NCI-H69 (cell line): ENCODE data around the gene GLIS1.

Source experiments
- DNase-seq: peaks from one replicate; lab custom pipeline; 2025; lab: John Stamatoyannopoulos, UW

GLIS1 gene

GRCh38 chr1:53718443-53718842, 20.5 kb downstream of the GLIS1 start:
- no peak for DNase-seq

- no peak for DNase-seq
Observed at GRCh38 chr1:53717025-53717804, 21.7 kb downstream of the GLIS1 start.

- DNase-seq = no peak
Observed at GRCh38 chr1:53716150-53716549, 22.8 kb downstream of the GLIS1 start.

- DNase-seq = peak; percentile 24
Observed at GRCh38 chr1:53715478-53715877, 23.5 kb downstream of the GLIS1 start.

- DNase-seq = no peak
Observed at GRCh38 chr1:53712276-53712675, 26.7 kb downstream of the GLIS1 start.

GRCh38 chr1:53710584-53710983, 28.4 kb downstream of the GLIS1 start:
- DNase-seq = no peak

- no peak for DNase-seq
Observed at GRCh38 chr1:53708687-53709086, 30.3 kb downstream of the GLIS1 start.

- no peak for DNase-seq
Observed at GRCh38 chr1:53706356-53706755, 32.6 kb downstream of the GLIS1 start.

GRCh38 chr1:53705446-53706096, 33.4 kb downstream of the GLIS1 start:
- peak; percentile 49 for DNase-seq

GRCh38 chr1:53704804-53705445, 34.0 kb downstream of the GLIS1 start:
- peak; percentile 62 for DNase-seq

GRCh38 chr1:53704304-53704703, 34.7 kb downstream of the GLIS1 start:
- DNase-seq = no peak

- no peak for DNase-seq
Observed at GRCh38 chr1:53703174-53703573, 35.8 kb downstream of the GLIS1 start.

GRCh38 chr1:53702341-53702740, 36.6 kb downstream of the GLIS1 start:
- no peak for DNase-seq

- DNase-seq = no peak
Observed at GRCh38 chr1:53700776-53701175, 38.2 kb downstream of the GLIS1 start.

GRCh38 chr1:53699981-53700380, 39.0 kb downstream of the GLIS1 start:
- DNase-seq = no peak

GRCh38 chr1:53698384-53698980, 40.5 kb downstream of the GLIS1 start:
- no peak for DNase-seq

GRCh38 chr1:53697721-53698383, 41.1 kb downstream of the GLIS1 start:
- DNase-seq = no peak

- no peak for DNase-seq
Observed at GRCh38 chr1:53696990-53697389, 42.0 kb downstream of the GLIS1 start.

GRCh38 chr1:53696571-53696970, 42.4 kb downstream of the GLIS1 start:
- DNase-seq = no peak

GRCh38 chr1:53696051-53696450, 42.9 kb downstream of the GLIS1 start:
- no peak for DNase-seq

- no peak for DNase-seq
Observed at GRCh38 chr1:53695116-53695515, 43.8 kb downstream of the GLIS1 start.

- DNase-seq = no peak
Observed at GRCh38 chr1:53694718-53695091, 44.3 kb downstream of the GLIS1 start.
